Measurements from ENCODE around the gene MYO5C.

- TF ChIP-seq CTCF (IDR thresholded peaks at IDR 0.05), result no peak
- no peak for TF ChIP-seq POLR2AphosphoS5 (IDR thresholded peaks at IDR 0.05)
- no peak for TF ChIP-seq POLR2A (IDR thresholded peaks at IDR 0.05)
Measured at GRCh38 chr15:52193321-52193720, 102.3 kb downstream of the MYO5C start.

All from breast epithelium (tissue), 3 donors.